Lower lobe of right lung (tissue), 2 donors: Measurements from ENCODE around the gene PCLO. TPM values are rescaled to one million over a fixed set of nuclear protein-coding genes. Genes with fewer than 3 reads are reported as not detected.
"Not testable (repeated sequence)": the region's sequence is repeated elsewhere in the genome, so short reads cannot be mapped to it uniquely, and the experiment has no call there.

ENCODE experiments used
- ATAC-seq, 2 donors: fragments of 200-7000 bp; cut with Tn5 transposase; one replicate each; pipeline ENCODE4 v1.9.1; 2020 to 2022; ENCODE audit warnings: mild to moderate bottlenecking in 2 of 2, moderate library complexity in 2 of 2
- DNase-seq: peaks from one replicate; pipeline ENCODE4 v3.0.0-alpha.2; 2020
- H3K27ac ChIP-seq: fragments of 200-600 bp; one replicate; pipeline ENCODE4 v1.8.0; 2022
- H3K27me3 ChIP-seq: fragments of 200-600 bp; one replicate; pipeline ENCODE4 v1.8.0; 2022; ENCODE audit warnings: low read depth
- H3K36me3 ChIP-seq: fragments of 200-600 bp; one replicate; pipeline ENCODE4 v1.8.0; 2022; ENCODE audit warnings: mild to moderate bottlenecking
- H3K4me1 ChIP-seq: fragments of 200-600 bp; one replicate; pipeline ENCODE4 v1.8.0; 2022
- H3K4me3 ChIP-seq: fragments of 200-600 bp; one replicate; pipeline ENCODE4 v1.8.0; 2022; ENCODE audit warnings: mild to moderate bottlenecking
- H3K9me3 ChIP-seq: fragments of 200-600 bp; one replicate; pipeline ENCODE4 v1.8.0; 2022
- CTCF ChIP-seq: fragments of 200-600 bp; IDR thresholded peaks from one replicate; pipeline ENCODE4 v1.8.0; 2022; ENCODE audit warnings: antibody characterized with exemption, mild to moderate bottlenecking
- intact Hi-C: fragments of 100-400 bp; cut with DNase I; formaldehyde crosslinking; loops from one replicate; pipeline ENCODE4 v1.11.0; 2022
- total RNA-seq: library from RNA; stranded (reverse); fragmentation: NEBNext Ultra II Directional; extraction: Animal tissue kit (Norgen Biotek cat#: 25700); gene quantifications from one replicate; pipeline ENCODE4 v1.2.1, GENCODE V29; 2021
- donor health status: DM: no; HTN: yes; CAD: no; lungs with severe emphysema.

PCLO gene
- total RNA-seq, 1 donor from 2014 or later: 2.9 TPM

GRCh38 chr7:82723411-82723810 is 439.3 kb downstream of the PCLO start:
- no peak overlapping the region for H3K27ac ChIP-seq
- no peaks in the 10 kb centered on the region for H3K9me3 ChIP-seq
- no peak for ATAC-seq
- H3K36me3 ChIP-seq: no peaks in the 10 kb centered on the region
- no peaks in the 10 kb centered on the region for H3K27me3 ChIP-seq
- H3K4me1 ChIP-seq: no peaks in the 10 kb centered on the region
- TF ChIP-seq CTCF: no peak
- no peak overlapping the region for H3K4me3 ChIP-seq
- intact Hi-C loops: no loop called here
- DNase-seq: no peak

- DNase-seq (no peak), ATAC-seq (no peak)
- Histone ChIP-seq H3K27me3 (no peaks in the 10 kb centered on the region), H3K27ac (no peak overlapping the region), H3K4me3 (no peak overlapping the region), H3K36me3 (no peaks in the 10 kb centered on the region), H3K4me1 (no peaks in the 10 kb centered on the region), H3K9me3 (no peaks in the 10 kb centered on the region)
- TF ChIP-seq CTCF: no peak
- intact Hi-C loops: no loop called here
Observed at GRCh38 chr7:82722946-82723345, 439.7 kb downstream of the PCLO start.

- TF ChIP-seq CTCF: no peak
- no peaks in the 10 kb centered on the region for H3K9me3 ChIP-seq
- H3K4me3 ChIP-seq: no peak overlapping the region
- H3K27ac ChIP-seq: no peak overlapping the region
- H3K36me3 ChIP-seq: no peaks in the 10 kb centered on the region
- no peak for ATAC-seq
- DNase-seq: no peak
- no peaks in the 10 kb centered on the region for H3K27me3 ChIP-seq
- H3K4me1 ChIP-seq: no peaks in the 10 kb centered on the region
- intact Hi-C loops: no loop called here
Observed at GRCh38 chr7:82715344-82715743, 447.3 kb downstream of the PCLO start.

- TF ChIP-seq CTCF: no peak
- Histone ChIP-seq H3K36me3 (no peaks in the 10 kb centered on the region), H3K27me3 (no peaks in the 10 kb centered on the region), H3K4me3 (no peak overlapping the region), H3K27ac (no peak overlapping the region), H3K4me1 (no peaks in the 10 kb centered on the region), H3K9me3 (no peaks in the 10 kb centered on the region)
- intact Hi-C loops: no loop called here
- ATAC-seq (no peak), DNase-seq (no peak)
Observed at GRCh38 chr7:82714883-82715282, 447.8 kb downstream of the PCLO start.

GRCh38 chr7:82713506-82713905 is 449.2 kb downstream of the PCLO start:
- Histone ChIP-seq H3K4me1 (no peaks in the 10 kb centered on the region), H3K4me3 (no peak overlapping the region), H3K9me3 (no peaks in the 10 kb centered on the region), H3K36me3 (no peaks in the 10 kb centered on the region), H3K27me3 (no peaks in the 10 kb centered on the region), H3K27ac (no peak overlapping the region)
- no peak for ATAC-seq
- intact Hi-C loops: no loop called here
- no peak for TF ChIP-seq CTCF
- no peak for DNase-seq

GRCh38 chr7:82706344-82706743 is 456.3 kb downstream of the PCLO start:
- ATAC-seq, H3K4me3 ChIP-seq, intact Hi-C loops, H3K4me1 ChIP-seq, H3K9me3 ChIP-seq, H3K27me3 ChIP-seq, H3K27ac ChIP-seq, H3K36me3 ChIP-seq, DNase-seq: not testable (repeated sequence)
